NCI-H345 treated with DMSO at 0.1 percent for 48 hours (cell line): ENCODE measurements around the gene THUMPD3.
A peak's percentile ranks its signal among the peaks of the same experiment; 100 is the strongest.

Experiments
- DNase-seq: peaks from one replicate; lab custom pipeline; 2025; ENCODE audit not compliant: unreplicated experiment; lab: John Stamatoyannopoulos, UW

Gene THUMPD3

DNA sequence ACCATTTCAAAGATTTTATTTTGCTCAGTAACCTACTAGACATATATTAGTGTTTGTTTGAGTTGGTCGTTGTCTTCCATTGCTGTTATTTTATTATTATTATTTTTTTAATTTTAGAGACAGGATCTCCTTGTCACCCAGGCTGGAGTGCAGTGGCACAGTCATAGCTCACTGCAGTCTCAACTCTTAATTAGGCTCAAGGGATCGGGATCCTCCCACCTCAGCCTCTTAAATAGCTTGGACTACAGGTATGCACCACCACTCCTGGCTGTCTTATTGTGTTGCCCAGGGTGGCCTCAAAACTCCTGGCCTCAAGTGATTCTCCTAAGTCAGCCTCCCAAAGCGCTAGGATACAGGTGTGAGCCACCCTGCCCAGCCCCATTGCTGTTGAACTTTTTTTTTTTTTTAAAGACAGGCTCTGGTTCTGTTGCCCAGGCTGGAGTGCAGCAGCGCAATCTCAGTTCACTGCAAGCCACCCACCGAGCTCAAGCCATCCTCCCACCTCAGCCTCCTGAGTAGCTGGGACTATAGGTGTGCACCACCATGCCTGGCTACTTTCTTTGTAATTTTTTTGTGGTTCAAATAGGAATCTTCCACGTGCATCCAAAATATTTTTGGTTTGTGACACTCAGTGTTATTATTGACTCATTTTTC lies 52.8 kb downstream of the THUMPD3 start:
- no peak for DNase-seq

DNA sequence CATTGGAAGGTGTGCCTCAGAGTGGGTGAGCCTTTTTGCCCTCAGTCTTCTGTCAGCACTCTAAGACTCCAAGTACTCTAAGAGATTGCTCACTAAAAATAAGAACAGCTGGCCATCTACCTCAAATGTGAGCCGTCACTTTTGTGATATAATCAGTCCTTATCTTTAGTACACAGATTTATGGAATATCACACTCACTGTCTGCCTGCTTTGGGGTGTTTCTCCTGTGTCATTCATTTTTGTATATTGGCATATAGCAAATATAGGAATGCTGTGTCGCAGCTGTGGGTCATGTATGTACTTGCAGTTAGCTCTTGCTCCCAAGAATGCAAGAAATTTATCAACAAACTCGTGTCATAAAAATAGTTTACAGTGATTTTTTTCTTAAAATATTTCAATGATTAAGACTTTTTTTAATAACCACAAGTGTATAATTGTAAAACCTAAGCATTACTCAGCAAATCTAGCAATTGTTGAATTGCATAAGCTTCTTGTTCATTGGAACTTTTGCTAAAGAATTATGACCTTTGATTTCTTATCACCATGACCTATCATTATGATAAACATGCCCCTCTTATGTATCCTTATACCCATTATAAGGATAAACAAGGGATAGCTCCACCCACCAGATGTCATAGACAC lies 53.4 kb downstream of the THUMPD3 start:
- DNase-seq, result no peak

DNA sequence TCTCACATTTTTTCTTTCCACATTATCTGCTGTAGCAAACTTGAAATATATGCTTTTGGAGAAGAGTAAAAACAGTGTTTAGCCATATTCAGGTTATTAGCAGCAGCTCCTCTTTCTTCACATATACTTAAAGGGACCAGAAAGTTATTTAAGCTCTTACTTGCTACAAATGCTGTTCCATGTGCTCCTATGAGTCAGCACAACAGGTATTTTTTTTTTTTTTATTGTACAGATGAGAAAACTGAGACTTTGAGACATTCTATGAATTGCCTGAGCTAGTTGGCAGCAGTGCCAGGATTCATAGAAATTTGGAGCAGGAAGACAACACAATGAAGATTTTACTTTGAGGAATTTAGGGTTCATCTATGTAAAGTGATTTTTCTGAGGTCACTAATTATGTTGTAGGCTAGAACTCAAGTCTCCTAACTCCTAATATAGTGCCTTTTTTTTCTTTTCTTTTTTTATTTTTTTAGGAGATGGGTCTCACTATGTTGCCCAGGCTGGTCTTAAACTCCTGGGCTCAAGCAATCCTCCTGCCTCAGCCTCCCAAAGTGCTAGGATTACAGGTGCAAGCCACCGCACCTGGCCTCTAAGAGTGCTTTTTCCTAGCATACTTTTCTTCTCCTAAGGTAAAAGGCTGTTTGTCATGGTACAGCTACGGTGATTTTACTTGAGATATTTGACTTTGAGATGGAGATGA lies 58.1 kb downstream of the THUMPD3 start:
- no peak for DNase-seq

DNA sequence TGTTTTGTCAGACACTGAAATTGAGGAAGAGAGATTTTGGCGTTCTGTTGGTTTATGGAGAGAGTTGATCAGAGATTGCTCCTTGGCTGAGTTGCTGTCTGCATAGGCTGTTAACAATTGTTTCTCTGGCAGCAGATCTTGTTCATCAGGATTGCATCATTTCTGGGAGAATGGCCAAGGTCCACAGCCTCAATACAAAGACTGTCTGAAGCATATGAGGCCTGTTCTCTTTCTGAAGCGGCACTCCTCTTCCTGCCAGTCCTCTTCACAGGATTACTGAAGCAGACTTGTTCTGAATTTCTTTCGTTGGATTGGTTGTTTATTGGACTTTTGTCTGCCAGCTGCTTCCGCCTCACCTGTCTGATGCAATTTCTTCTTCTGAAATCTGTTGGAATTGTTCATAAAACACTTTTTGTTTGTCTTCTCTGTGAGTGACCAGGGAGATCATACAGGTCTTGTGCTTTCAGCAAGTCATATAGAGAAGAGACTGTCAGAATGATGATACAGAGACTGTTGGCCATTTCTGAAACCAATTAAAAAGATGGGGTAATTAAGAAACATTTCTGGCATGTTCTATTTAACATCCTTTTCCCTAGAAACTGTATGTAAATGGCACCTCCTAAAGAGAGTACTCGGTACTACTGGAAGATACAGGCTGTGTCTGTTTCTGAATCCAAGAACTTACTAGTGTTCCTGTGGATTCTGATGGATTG lies 60.0 kb downstream of the THUMPD3 start:
- peak; percentile 82 for DNase-seq

DNA sequence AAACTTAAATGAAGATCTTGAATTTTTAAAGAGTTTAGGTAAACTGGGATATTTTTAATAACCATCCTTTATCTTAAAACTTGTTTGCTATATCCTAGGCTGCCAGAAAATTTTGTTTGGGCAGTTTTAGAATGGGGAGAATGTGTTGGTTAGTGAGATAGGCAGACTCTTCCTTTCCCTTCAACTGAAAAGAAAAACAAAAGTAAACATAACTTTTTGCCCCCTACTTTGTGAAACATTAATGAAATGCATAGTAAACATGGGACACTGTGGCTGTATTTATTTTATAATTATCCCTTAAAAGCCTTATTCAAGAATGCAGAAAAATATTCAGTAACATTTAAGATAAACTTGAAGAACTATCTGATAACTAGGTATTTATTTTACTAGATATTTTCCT lies 65.6 kb downstream of the THUMPD3 start:
- no peak for DNase-seq

DNA sequence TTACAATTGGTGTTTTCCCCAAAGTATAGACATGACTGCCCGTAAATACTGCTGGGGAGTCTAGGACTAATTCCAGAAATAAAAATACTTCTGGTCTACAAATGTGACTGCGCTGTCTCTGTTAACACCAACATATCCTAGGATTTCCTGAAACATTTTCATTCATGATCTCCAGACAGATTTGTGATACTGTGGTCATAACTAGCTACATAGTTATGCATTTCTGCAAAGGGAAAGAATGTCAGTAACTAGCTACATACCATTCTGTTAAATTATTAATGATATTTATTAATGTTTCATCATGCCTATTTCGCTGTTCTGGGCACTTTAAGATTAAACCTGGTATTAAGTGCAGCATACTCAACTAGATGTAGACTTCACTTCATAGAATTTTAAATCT lies 67.9 kb downstream of the THUMPD3 start:
- DNase-seq, result no peak

DNA sequence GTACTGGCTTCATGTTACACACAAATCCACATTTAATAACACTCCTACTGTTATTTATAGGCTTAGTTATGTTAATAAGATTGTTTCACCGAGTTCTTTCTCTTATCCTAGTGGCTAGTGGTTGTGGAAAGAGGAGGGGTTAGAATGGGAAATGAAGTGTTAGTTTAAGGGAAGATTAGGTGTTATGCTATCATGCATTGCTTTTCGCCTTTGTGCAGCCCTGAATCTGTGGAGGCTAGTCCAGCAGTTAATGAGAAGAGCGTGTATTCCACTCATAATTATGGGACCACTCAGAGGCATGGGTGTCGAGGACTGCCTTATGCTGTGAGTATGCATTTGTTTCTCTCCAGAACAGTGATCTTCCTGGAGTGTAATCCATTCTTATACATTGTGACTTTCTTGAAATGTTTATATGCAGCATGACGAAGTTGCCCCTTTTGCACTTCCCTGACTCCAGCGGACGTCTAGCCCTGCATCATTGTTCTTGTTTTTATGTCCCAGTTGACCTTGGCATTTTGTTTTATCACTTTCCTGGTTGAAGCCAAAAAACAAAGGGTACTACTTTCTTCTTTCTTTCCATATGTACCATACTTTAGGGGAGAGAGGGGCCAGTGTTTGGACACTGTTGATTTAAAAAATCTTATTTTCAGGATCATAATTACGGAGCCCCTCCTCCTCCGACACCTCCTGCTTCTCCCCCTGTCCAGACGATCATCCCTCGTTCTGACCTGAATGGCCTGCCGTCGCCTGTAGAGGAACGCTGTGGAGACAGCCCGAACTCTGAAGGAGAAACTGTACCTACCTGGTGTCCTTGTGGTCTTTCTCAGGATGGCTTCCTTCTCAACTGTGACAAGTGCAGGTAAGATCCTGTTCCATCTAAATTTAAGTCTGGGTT lies 71.0 kb downstream of the THUMPD3 start:
- no peak for DNase-seq

DNA sequence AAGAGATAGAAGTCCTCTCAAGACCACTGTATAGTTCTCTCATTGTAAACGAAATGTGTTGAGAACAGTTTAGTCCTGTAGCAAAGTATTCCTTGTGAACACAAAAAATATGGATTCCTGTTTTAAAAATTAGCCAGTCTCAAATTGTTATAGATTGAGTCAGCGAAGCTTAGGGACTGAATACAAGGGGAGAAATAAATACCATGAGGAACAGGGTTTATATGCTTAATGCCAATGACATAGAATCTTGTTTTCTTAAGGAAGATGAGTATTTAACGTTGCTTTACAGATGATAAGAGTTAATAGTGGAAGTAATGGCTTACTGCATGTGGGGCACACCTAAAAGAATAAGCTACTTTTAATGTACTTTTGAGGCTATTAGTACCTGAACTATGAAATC lies 72.5 kb downstream of the THUMPD3 start:
- DNase-seq, result no peak
